Left cardiac atrium (tissue), 4 donors: Measurements from ENCODE around the gene ARPC1B. TPM values are rescaled to one million over a fixed set of nuclear protein-coding genes. Genes with fewer than 3 reads are reported as not detected.
"Not testable (repeated sequence)": the region's sequence is repeated elsewhere in the genome, so short reads cannot be mapped to it uniquely, and the experiment has no call there.

Source experiments
- ATAC-seq, 2 donors: fragments of 200-7000 bp; cut with Tn5 transposase; one replicate each; pipeline ENCODE4 v1.9.1; 2020; ENCODE audit warnings: mild to moderate bottlenecking in 2 of 2, moderate library complexity in 2 of 2
- DNase-seq: peaks from one replicate; pipeline ENCODE4 v3.0.0-alpha.2; 2020
- intact Hi-C, 2 donors: fragments of 100-400 bp; cut with DNase I; formaldehyde crosslinking; loops; one replicate each; pipeline versions ENCODE4 v1.14.1 to v1.15.1; 2022 to 2023
- total RNA-seq, 2 donors: library from RNA; stranded (reverse); fragmentation: NEBNext Ultra II Directional; extraction: Animal tissue kit (Norgen Biotek cat#: 25700); gene quantifications; one replicate each; pipeline ENCODE4 v1.2.1, GENCODE V29; 2021
- donor health status: DM: no; HTN: yes; CAD: no.
- donor health status: DM: no; HTN: yes; CAD: no; lungs with severe emphysema.
- donor health status: DM: yes; HTN: yes; CAD: no.
- donor health status: Dilated cardiomyopathy.

ARPC1B gene
- total RNA-seq, 2 donors from 2014 or later, result 71.7 to 88.0 TPM

GRCh38 chr7:99365318-99366141 lies 9.0 kb upstream of the ARPC1B start:
- intact Hi-C loops, result no loop called here
- ATAC-seq, result peak; percentile 49 to 51
- no peak for DNase-seq

GRCh38 chr7:99366646-99367045 lies 7.9 kb upstream of the ARPC1B start:
- ATAC-seq, result no peak
- no peak for DNase-seq
- intact Hi-C loops, result no loop called here

GRCh38 chr7:99368750-99369389 lies 5.7 kb upstream of the ARPC1B start:
- intact Hi-C loops, result no loop called here
- DNase-seq, result no peak
- ATAC-seq, result no peak

DNA sequence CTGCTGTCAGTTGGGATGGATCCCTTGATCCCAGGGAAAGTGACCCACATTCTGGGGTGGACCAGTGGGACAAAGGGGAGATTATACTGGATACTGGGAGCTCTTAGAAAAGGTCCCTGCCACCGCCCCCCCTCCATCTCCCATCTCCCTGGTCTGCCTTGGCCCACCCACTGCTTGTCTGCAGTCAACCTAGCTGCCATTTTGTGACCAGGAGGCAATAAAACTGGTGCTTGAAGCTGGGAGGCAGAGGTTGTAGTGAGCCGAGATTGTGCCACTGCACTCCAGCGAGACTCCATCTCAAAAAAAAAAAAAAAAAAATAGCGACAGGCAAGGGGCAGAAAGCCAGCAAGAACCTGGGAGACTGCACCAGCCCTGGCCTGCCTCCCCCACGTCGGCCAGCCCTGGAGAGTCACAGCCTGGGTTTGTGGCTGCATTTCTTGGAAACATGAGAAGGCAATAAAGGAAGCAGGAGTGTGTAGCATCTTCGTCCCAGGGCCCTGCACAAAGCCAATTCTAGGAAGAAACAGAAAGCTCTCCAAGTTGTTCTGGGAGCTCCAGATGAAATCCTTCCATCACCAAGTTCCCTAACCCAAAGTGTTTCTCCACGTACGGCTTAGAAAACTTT lies 4.7 kb upstream of the ARPC1B start:
- no peak for ATAC-seq
- intact Hi-C loops, result no loop called here
- no peak for DNase-seq

- ATAC-seq, result no peak
- intact Hi-C loops, result no loop called here
Measured at GRCh38 chr7:99371376-99371920, 3.1 kb upstream of the ARPC1B start.

GRCh38 chr7:99372275-99373090 lies 2.0 kb upstream of the ARPC1B start:
- DNase-seq, result no peak
- intact Hi-C loops, result no loop called here
- ATAC-seq, result no peak

More at GRCh38 chr7:99371376-99371920, 3.1 kb upstream of the ARPC1B start:
- DNase-seq, result no peak

DNA sequence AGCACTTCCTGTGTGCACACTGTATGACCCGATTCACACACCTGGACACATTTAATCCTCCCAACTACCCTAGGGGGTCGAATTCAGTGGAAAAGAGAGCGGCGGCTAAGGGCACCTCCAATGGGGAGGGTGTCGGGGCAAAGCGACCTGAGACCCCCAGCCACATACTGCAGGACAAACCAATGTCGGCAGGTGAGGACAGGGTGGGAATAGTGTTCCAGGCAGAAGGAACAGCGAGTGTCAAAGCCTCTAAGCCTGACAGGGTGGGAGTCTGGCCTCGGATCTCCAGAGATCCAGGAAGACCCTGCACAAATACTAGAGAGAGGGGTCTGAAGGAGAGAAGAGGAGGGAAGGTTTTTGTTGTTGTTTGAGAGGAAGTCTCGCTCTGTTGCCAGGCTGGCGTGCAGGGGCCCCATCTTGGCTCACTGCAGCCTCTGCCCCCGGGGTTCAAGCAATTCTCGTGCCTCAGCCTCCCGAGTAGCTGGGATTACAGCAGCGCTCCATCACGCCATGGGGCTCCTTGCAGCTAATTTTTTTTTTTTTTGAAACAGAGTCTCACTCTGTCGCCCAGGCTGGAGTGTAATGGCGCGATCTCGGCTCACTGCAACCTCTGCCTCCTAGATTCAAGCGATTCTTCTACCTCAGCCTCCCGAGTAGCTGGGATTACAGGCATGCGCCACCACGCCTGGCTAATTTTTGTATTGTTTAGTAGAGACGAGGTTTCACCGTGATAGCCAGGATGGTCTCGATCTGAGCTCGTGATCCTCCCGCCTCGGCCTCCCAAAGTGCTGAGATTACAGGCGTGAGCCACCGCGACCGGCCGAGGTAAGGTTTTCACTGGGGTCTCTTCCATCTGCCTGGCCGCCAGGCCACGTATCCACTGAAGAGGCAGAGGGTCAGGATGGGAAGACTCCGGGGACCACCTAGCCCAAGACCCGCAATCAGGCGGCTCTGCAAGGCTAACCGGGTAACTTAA lies 1.2 kb upstream of the ARPC1B start:
- DNase-seq (no peak), ATAC-seq (no peak)
- intact Hi-C loops, result no loop called here

DNA sequence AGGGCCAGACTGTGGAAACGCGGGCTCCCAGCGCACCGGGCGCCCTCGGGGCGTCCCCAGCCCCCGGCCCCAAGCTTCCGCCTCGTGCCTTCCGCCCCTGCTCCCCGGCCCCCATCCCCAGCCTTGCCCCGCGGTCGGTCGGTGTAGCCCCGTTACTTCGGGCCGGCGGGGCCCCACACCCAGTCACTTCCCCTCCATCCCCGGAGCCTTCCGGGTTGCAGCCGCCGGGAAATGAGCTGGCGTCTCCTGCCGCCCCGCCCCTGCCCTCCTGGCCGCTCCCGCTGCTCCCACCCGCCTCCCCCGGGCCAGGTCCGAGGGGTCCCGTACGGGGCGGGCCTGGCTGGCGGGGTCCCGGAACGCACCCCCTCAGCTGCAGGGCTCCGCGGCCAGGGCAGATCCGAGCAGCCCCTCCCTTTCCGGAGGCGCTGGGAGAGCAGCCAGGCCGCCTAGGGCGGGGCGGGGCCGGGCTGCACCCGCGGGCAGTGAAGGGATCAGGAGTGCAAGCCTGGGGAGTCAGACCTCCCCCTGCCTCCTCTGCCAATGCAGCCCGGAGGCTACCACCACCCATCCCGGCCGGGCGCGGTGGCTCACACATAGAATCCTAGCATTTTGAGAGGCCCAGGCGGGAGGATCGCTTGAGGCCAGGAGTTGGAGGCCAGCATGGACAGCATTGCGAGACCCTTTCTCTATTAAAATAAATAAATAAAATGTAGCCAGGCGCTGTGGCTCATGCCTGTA lies 709 bp downstream of the ARPC1B start:
- ATAC-seq, result peak; percentile 76 to 79
- intact Hi-C loops, result no loop called here
- peak; percentile 85 for DNase-seq

DNA sequence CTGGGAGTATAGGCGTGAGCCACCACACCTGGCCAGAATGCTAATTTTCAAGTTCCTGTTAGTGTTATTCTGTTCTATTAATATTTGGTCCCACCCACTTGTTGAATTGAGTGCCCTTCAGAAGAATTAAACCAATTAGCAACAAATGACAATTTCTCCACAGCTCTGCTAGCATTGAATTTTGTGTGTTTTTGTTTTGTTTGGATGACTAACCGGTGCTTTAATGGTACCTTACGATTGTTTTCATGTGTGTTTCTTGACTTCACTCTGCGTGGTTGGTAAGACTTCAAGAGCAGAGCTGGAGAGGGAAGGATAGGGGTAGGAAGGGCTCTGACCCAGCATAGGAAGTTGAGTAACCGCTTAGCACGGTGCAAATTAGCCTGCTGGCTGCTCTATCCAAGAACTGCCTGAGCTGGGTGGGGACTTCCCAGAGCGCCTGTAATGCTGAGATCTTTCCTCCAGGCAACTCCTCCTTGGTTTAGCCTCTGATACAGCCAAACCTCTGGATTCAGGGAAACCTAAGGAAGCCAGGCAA lies 4.6 kb downstream of the ARPC1B start:
- DNase-seq, result peak; percentile 82
- intact Hi-C loops, result no loop called here
- ATAC-seq, result peak; percentile 58 to 67

GRCh38 chr7:99379693-99380031 lies 5.1 kb downstream of the ARPC1B start:
- DNase-seq, intact Hi-C loops, ATAC-seq: not testable (repeated sequence)

DNA sequence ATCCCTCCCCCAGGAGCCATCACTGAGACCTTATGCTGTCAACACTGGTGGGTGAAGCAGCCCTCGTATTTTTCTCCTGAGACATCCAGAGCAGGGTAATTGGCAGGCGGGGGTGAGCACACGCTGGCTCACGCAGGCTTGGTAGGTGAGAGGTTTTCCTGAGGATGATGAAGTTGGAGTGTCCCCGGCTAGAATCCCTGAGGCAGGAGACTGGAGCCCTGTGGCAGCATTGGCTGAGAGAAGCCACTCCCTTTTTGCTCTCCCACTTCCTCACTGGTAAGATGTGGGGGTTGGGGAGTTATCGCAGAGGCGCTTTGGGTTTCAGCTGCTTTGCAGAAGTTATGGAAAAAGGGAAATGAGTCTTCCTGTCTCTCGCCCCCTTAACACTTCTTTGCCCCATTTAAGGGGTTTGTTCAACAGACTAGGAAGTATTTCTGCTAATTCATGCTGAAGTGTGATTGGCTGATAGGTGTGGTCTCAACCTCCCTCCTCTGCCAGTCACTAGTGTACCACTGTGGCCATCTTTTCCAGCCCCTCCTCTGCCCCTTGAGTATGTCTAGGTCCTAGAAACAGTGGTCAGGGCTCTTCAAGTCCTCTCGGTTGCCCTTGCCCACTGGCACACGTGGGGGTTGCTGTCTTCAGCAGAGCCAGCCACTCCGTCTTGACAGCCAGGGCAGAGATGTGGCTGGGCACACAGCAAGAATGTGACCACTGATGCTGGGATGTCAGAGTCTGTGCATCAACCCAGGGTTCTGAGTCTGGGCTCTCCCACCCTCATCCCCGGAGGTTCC lies 5.7 kb downstream of the ARPC1B start:
- intact Hi-C loops, result no loop called here
- ATAC-seq (peak; percentile 49 to 51), DNase-seq (peak; percentile 61)

DNA sequence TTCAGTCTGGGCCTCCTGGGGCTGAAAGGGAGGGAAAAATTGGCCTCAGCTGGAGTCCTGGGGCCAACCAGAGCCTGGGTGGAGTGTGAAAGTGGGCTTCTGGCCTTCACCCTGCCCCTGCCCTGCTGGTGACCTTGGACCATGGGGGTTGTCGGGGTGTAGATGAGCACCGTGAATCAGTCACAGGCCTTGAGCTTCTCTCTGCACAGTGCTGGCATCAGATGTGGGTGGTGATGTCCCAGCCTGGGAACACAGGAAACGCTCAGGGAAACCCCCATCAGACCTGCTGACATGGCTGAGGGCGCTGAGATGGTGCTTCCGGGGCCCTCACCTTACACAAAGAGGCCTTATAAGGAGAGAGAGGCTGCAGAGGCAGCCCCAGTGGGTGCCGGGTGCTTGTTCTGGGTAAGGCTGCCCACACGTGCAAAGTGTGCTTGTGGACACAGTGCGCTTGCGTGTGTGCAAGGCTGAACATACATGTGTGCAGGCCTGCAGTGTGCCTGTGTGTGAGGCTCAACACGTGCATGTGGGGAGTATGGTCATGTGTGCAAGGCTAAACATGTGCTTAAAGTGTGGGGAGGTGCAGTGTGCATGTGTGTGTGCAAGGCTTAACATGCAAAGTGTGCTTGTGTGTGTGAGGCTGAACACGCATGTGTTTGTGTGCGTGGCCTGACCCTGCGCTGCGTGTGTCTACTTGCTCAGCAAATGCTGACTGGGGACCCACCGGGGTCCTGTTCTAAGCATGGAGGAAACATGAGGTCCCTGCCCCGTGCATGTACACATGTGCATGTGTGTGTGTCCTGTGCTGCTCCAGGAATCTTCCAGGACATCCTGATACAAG lies 6.5 kb downstream of the ARPC1B start:
- DNase-seq, result no peak
- ATAC-seq, result peak; percentile 8 to 23
- intact Hi-C loops, result no loop called here

- intact Hi-C loops, result no loop called here
- no peak for ATAC-seq
- DNase-seq, result no peak
Measured at GRCh38 chr7:99381664-99382075, 7.1 kb downstream of the ARPC1B start.

DNA sequence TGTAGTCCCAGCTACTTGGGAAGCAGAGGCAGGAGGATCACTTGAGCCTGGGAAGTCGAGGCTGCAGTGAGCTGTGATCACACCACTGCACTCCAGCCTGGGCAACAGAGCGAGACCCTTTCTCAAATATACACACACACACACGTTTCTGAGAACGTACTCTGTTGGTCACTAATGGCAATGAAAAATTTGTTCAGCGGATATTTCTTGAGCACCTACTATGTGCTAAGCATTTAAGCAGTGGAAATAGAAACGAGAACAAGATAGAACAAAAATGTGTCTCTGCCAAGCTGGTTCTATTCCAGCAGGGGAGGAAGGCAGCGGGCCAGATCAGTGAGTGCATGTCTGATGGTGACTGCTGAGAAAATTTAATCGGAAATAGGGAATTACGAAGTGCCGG lies 8.7 kb downstream of the ARPC1B start:
- intact Hi-C loops, result no loop called here
- DNase-seq (no peak), ATAC-seq (no peak)

DNA sequence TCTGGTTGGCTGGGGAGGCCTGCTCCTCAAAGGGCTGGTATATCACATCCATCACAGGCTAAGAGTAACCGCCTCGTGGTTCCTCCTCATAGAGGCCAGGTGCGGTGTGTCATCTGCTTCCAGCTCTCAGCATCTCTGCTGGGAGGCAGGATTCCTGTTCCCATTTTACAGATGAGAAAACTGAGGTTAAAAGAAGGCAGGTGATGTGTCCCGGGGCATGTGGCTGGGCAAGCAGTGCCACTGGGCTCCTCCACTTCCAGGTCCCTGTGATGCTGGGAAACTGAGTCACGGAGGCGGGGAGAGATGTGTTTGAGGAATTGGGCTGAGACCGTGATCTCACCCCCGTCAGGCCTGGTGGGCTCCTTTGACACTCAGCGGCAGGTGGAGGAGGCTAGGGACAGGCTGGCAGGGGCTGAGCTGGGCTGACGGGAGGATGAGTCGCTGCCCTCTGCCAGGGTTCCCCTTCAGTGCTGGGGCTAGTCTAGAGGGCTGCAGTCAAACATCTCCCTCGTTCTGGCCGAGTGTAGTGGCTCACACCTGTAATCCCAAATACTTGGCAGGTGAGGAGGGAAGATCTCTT lies 9.4 kb downstream of the ARPC1B start:
- ATAC-seq, result no peak
- intact Hi-C loops, result no loop called here
- DNase-seq, result no peak
